Neural cell (in vitro differentiated cells): ENCODE data around the gene UBAP2. TPM values are rescaled to one million over a fixed set of nuclear protein-coding genes. Genes with fewer than 3 reads are reported as not detected.

Source experiments
- H2AFZ ChIP-seq: fragments of 200-600, 300-800 bp; sonication (generic), shearing (Covaris generic); 2 replicates; pipeline ENCODE4 v1.6.0; 2014; ENCODE audit warnings: low read depth, mild to moderate bottlenecking, antibody characterized with exemption, low read length, moderate library complexity
- H3F3A ChIP-seq: fragments of 200-600 bp; shearing (Covaris generic); 2 replicates; pipeline ENCODE4 v1.6.1; 2016; ENCODE audit warnings: mild to moderate bottlenecking, moderate library complexity, mixed read lengths, antibody characterized with exemption, low read length; ENCODE audit not compliant: insufficient read depth, poor library complexity, severe bottlenecking
- H3K27ac ChIP-seq: fragments of 200-600, 300-800 bp; sonication (generic), shearing (Covaris generic); 2 replicates; pipeline ENCODE4 v1.5.1; 2014; ENCODE audit warnings: mild to moderate bottlenecking, low read length, moderate library complexity
- H3K27me3 ChIP-seq: fragments of 300-800, 200-600 bp; sonication (generic), shearing (Covaris generic); 2 replicates; pipeline ENCODE4 v1.6.0; 2014; ENCODE audit warnings: mild to moderate bottlenecking, low read depth, low read length, moderate library complexity; ENCODE audit not compliant: insufficient read depth
- H3K36me3 ChIP-seq: fragments of 300-800, 200-600 bp; sonication (generic), shearing (Covaris generic); 2 replicates; pipeline ENCODE4 v1.5.1; 2014; ENCODE audit warnings: mild to moderate bottlenecking, antibody characterized with exemption, low read length, moderate library complexity; ENCODE audit not compliant: insufficient read depth
- H3K4me2 ChIP-seq: fragments of 300-800, 200-600 bp; sonication (generic), shearing (Covaris generic); 2 replicates; pipeline ENCODE4 v1.6.0; 2014; ENCODE audit warnings: mild to moderate bottlenecking, low read length
- H3K4me3 ChIP-seq: fragments of 300-800, 200-600 bp; sonication (generic), shearing (Covaris generic); 2 replicates; pipeline ENCODE4 v1.5.1; 2014; ENCODE audit warnings: mild to moderate bottlenecking, low read length, moderate library complexity
- H3K79me2 ChIP-seq: fragments of 200-600 bp; shearing (Covaris generic); replicated peaks from 2 replicates; pipeline ENCODE4 v1.6.0; 2014; ENCODE audit warnings: mild to moderate bottlenecking, low read length, moderate library complexity; ENCODE audit not compliant: insufficient read depth
- H3K9ac ChIP-seq: fragments of 300-800, 200-600 bp; sonication (generic), shearing (Covaris generic); 2 replicates; pipeline ENCODE4 v1.6.1; 2016; ENCODE audit warnings: mild to moderate bottlenecking, low read length, mixed read lengths
- H3K9me2 ChIP-seq: fragments of 200-600 bp; shearing (Covaris generic); 2 replicates; pipeline ENCODE4 v1.6.1; 2016; ENCODE audit warnings: mild to moderate bottlenecking, low read length, mixed read lengths; ENCODE audit not compliant: insufficient read depth
- H3K9me3 ChIP-seq: fragments of 200-600, 300-800 bp; sonication (generic), shearing (Covaris generic); 2 replicates; pipeline ENCODE4 v1.6.1; 2016; ENCODE audit warnings: mild to moderate bottlenecking, mixed run types, low read length, moderate library complexity, mixed read lengths
- H4K20me1 ChIP-seq: fragments of 200-600 bp; shearing (Covaris generic); 2 replicates; pipeline ENCODE4 v1.6.1; 2016; ENCODE audit warnings: mild to moderate bottlenecking, mixed run types; ENCODE audit not compliant: insufficient read depth
- CTCF ChIP-seq: fragments of 450-650 bp; IDR thresholded peaks from 2 replicates; pipeline ENCODE4 v1.5.1; 2014; ENCODE audit warnings: antibody characterized with exemption, mild to moderate bottlenecking, moderate library complexity; ENCODE audit not compliant: poor library complexity, severe bottlenecking
- EP300 ChIP-seq: fragments of 450-650 bp; conservative IDR thresholded peaks from 2 replicates; pipeline ENCODE4 v1.6.1; 2014; ENCODE audit warnings: antibody characterized with exemption, mild to moderate bottlenecking, moderate library complexity; ENCODE audit not compliant: poor library complexity, severe bottlenecking
- EZH2 ChIP-seq: fragments of 200-600, 300-800 bp; shearing (Covaris generic), sonication (generic); IDR thresholded peaks from 2 replicates; pipeline ENCODE4 v1.6.1; 2014; ENCODE audit warnings: antibody characterized with exemption, low read length, borderline replicate concordance, mild to moderate bottlenecking; ENCODE audit not compliant: insufficient read depth, poor library complexity, severe bottlenecking
- MXI1 ChIP-seq: fragments of 450-650 bp; conservative IDR thresholded peaks from 2 replicates; pipeline ENCODE4 v1.6.1; 2014; ENCODE audit warnings: antibody characterized with exemption, mild to moderate bottlenecking; ENCODE audit not compliant: poor library complexity, severe bottlenecking
- POLR2AphosphoS5 ChIP-seq: IDR thresholded peaks from 2 replicates; pipeline ENCODE4 v1.6.1; 2012
- RAD21 ChIP-seq: fragments of 450-650 bp; conservative IDR thresholded peaks from 2 replicates; pipeline ENCODE4 v1.6.1; 2014; ENCODE audit warnings: antibody characterized with exemption, mild to moderate bottlenecking, moderate library complexity
- REST ChIP-seq: IDR thresholded peaks from 2 replicates; pipeline ENCODE4 v1.6.1; 2012; ENCODE audit warnings: borderline replicate concordance
- SMC3 ChIP-seq: fragments of 450-650 bp; conservative IDR thresholded peaks from 2 replicates; pipeline ENCODE4 v1.6.1; 2014; ENCODE audit warnings: antibody characterized with exemption, mild to moderate bottlenecking, moderate library complexity; ENCODE audit not compliant: poor library complexity
- TAF1 ChIP-seq: IDR thresholded peaks from 2 replicates; pipeline ENCODE4 v1.6.1; 2012; ENCODE audit warnings: low read depth
- polyA plus RNA-seq: library from polyadenylated mRNA; depleted of rRNA; stranded (reverse); fragments of >200 nt; gene quantifications from 2 replicates; pipeline ENCODE4 v1.2.3, GENCODE V29; 2014

UBAP2 gene
- polyA plus RNA-seq, 1 donor from 2014 or later: 9.2 TPM

GRCh38 chr9:33917036-33917435, 131.7 kb downstream of the UBAP2 start:
- H3K36me3 ChIP-seq: peaks cover 15% of the 10 kb centered on the region
- H3K27me3 ChIP-seq: no peaks in the 10 kb centered on the region
- TF ChIP-seq MXI1 (no peak), TAF1 (no peak), POLR2AphosphoS5 (no peak), SMC3 (no peak), CTCF (no peak), EP300 (no peak), REST (no peak), EZH2 (no peak)
- no peaks in the 10 kb centered on the region for H3K9me3 ChIP-seq
- H3K79me2 ChIP-seq: peaks cover 11% of the 10 kb centered on the region
- no peak overlapping the region for H3K4me3 ChIP-seq
- no peak overlapping the region for H3K27ac ChIP-seq
- H3K9me2 ChIP-seq: no peaks in the 10 kb centered on the region
- H3K4me2 ChIP-seq: no peak overlapping the region
- no peak overlapping the region for H3K9ac ChIP-seq
- H4K20me1 ChIP-seq: no peaks in the 10 kb centered on the region
- H2AFZ ChIP-seq: no peak overlapping the region
- no peaks in the 10 kb centered on the region for H3F3A ChIP-seq

- Histone ChIP-seq H2AFZ (no peak overlapping the region), H3K79me2 (peaks cover 15% of the 10 kb centered on the region), H3K27ac (no peak overlapping the region), H3K9me2 (no peaks in the 10 kb centered on the region), H3K36me3 (peaks cover 15% of the 10 kb centered on the region), H3K9ac (no peak overlapping the region), H3K9me3 (no peaks in the 10 kb centered on the region), H3K4me2 (no peak overlapping the region), H3K4me3 (no peak overlapping the region), H3K27me3 (no peaks in the 10 kb centered on the region), H4K20me1 (no peaks in the 10 kb centered on the region), H3F3A (no peaks in the 10 kb centered on the region)
- TF ChIP-seq EZH2 (no peak), SMC3 (no peak), POLR2AphosphoS5 (no peak), RAD21 (no peak)
These were observed 133.6 kb downstream of the UBAP2 start for GRCh38 chr9:33914887-33915628.
